ENCODE data around the gene ABCA13.

Gene ABCA13

GRCh38 chr7:48389977-48390376 lies 218.7 kb downstream of the ABCA13 start:
- no peak for DNase-seq (ENCODE audit: low read depth, low spot score)
- whole genome bisulfite sequencing (ENCODE audit: insufficient coverage, insufficient read length): no CpG with 5 or more reads among the region's 2 CpGs
- no peak overlapping the region for H3K27ac ChIP-seq (ENCODE audit: low read length)
- no peak overlapping the region for H3K4me3 ChIP-seq (ENCODE audit: low read length)
- no peaks in the 10 kb centered on the region for H3K27me3 ChIP-seq (ENCODE audit: control insufficient read depth, insufficient read depth, low read length)
- no peaks in the 10 kb centered on the region for H3K4me1 ChIP-seq (ENCODE audit: control insufficient read depth, insufficient read depth, low read length)
- no peaks in the 10 kb centered on the region for H3K9me3 ChIP-seq (ENCODE audit: control insufficient read depth, insufficient read depth, low read length)
- no peaks in the 10 kb centered on the region for H3K36me3 ChIP-seq (ENCODE audit: control insufficient read depth, insufficient read depth, low read length)

- H3K4me3 ChIP-seq (ENCODE audit: low read length): no peak overlapping the region
- no peaks in the 10 kb centered on the region for H3K36me3 ChIP-seq (ENCODE audit: control insufficient read depth, insufficient read depth, low read length)
- no peaks in the 10 kb centered on the region for H3K27me3 ChIP-seq (ENCODE audit: control insufficient read depth, insufficient read depth, low read length)
- no peaks in the 10 kb centered on the region for H3K9me3 ChIP-seq (ENCODE audit: control insufficient read depth, insufficient read depth, low read length)
- H3K4me1 ChIP-seq (ENCODE audit: control insufficient read depth, insufficient read depth, low read length): no peaks in the 10 kb centered on the region
- DNase-seq (ENCODE audit: low read depth, low spot score): no peak
- WGBS (ENCODE audit: insufficient coverage, insufficient read length): no CpG with 5 or more reads among the region's 6 CpGs
- no peak overlapping the region for H3K27ac ChIP-seq (ENCODE audit: low read length)
These were observed 219.4 kb downstream of the ABCA13 start for GRCh38 chr7:48390388-48391327.

GRCh38 chr7:48398191-48398590 lies 226.9 kb downstream of the ABCA13 start:
- Histone ChIP-seq H3K27ac (ENCODE audit: low read length) (no peak overlapping the region), H3K9me3 (ENCODE audit: control insufficient read depth, insufficient read depth, low read length) (no peaks in the 10 kb centered on the region), H3K4me3 (ENCODE audit: low read length) (no peak overlapping the region), H3K4me1 (ENCODE audit: control insufficient read depth, insufficient read depth, low read length) (no peaks in the 10 kb centered on the region), H3K36me3 (ENCODE audit: control insufficient read depth, insufficient read depth, low read length) (no peaks in the 10 kb centered on the region), H3K27me3 (ENCODE audit: control insufficient read depth, insufficient read depth, low read length) (no peaks in the 10 kb centered on the region)
- WGBS (ENCODE audit: insufficient coverage, insufficient read length): no CpG with 5 or more reads among the region's 2 CpGs
- no peak for DNase-seq (ENCODE audit: low read depth, low spot score)

- H3K27me3 ChIP-seq (ENCODE audit: control insufficient read depth, insufficient read depth, low read length): no peaks in the 10 kb centered on the region
- WGBS (ENCODE audit: insufficient coverage, insufficient read length): no CpG with 5 or more reads among the region's 1 CpG
- no peaks in the 10 kb centered on the region for H3K4me1 ChIP-seq (ENCODE audit: control insufficient read depth, insufficient read depth, low read length)
- H3K36me3 ChIP-seq (ENCODE audit: control insufficient read depth, insufficient read depth, low read length): no peaks in the 10 kb centered on the region
- no peak for DNase-seq (ENCODE audit: low read depth, low spot score)
- H3K9me3 ChIP-seq (ENCODE audit: control insufficient read depth, insufficient read depth, low read length): no peaks in the 10 kb centered on the region
- H3K4me3 ChIP-seq (ENCODE audit: low read length): no peak overlapping the region
- H3K27ac ChIP-seq (ENCODE audit: low read length): no peak overlapping the region
These were observed 231.5 kb downstream of the ABCA13 start for GRCh38 chr7:48402721-48403120.

GRCh38 chr7:48408731-48409130 lies 237.5 kb downstream of the ABCA13 start:
- Histone ChIP-seq H3K4me1 (ENCODE audit: control insufficient read depth, insufficient read depth, low read length) (no peaks in the 10 kb centered on the region), H3K9me3 (ENCODE audit: control insufficient read depth, insufficient read depth, low read length) (no peaks in the 10 kb centered on the region), H3K4me3 (ENCODE audit: low read length) (no peak overlapping the region), H3K27ac (ENCODE audit: low read length) (no peak overlapping the region), H3K36me3 (ENCODE audit: control insufficient read depth, insufficient read depth, low read length) (no peaks in the 10 kb centered on the region), H3K27me3 (ENCODE audit: control insufficient read depth, insufficient read depth, low read length) (no peaks in the 10 kb centered on the region)
- no CpG with 5 or more reads among the region's 4 CpGs for whole genome bisulfite sequencing (ENCODE audit: insufficient coverage, insufficient read length)
- no peak for DNase-seq (ENCODE audit: low read depth, low spot score)

GRCh38 chr7:48411619-48412018 lies 240.4 kb downstream of the ABCA13 start:
- H3K27me3 ChIP-seq (ENCODE audit: control insufficient read depth, insufficient read depth, low read length): no peaks in the 10 kb centered on the region
- no CpG with 5 or more reads among the region's 5 CpGs for WGBS (ENCODE audit: insufficient coverage, insufficient read length)
- no peak overlapping the region for H3K27ac ChIP-seq (ENCODE audit: low read length)
- no peak for DNase-seq (ENCODE audit: low read depth, low spot score)
- H3K36me3 ChIP-seq (ENCODE audit: control insufficient read depth, insufficient read depth, low read length): no peaks in the 10 kb centered on the region
- no peaks in the 10 kb centered on the region for H3K9me3 ChIP-seq (ENCODE audit: control insufficient read depth, insufficient read depth, low read length)
- no peak overlapping the region for H3K4me3 ChIP-seq (ENCODE audit: low read length)
- H3K4me1 ChIP-seq (ENCODE audit: control insufficient read depth, insufficient read depth, low read length): no peaks in the 10 kb centered on the region

GRCh38 chr7:48414011-48414732 lies 242.9 kb downstream of the ABCA13 start:
- Histone ChIP-seq H3K4me1 (ENCODE audit: control insufficient read depth, insufficient read depth, low read length) (no peaks in the 10 kb centered on the region), H3K27me3 (ENCODE audit: control insufficient read depth, insufficient read depth, low read length) (no peaks in the 10 kb centered on the region), H3K36me3 (ENCODE audit: control insufficient read depth, insufficient read depth, low read length) (no peaks in the 10 kb centered on the region), H3K9me3 (ENCODE audit: control insufficient read depth, insufficient read depth, low read length) (no peaks in the 10 kb centered on the region), H3K27ac (ENCODE audit: low read length) (no peak overlapping the region), H3K4me3 (ENCODE audit: low read length) (no peak overlapping the region)
- DNase-seq (ENCODE audit: low read depth, low spot score): no peak
- WGBS (ENCODE audit: insufficient coverage, insufficient read length): no CpG with 5 or more reads among the region's 10 CpGs

- no peak overlapping the region for H3K27ac ChIP-seq (ENCODE audit: low read length)
- no peaks in the 10 kb centered on the region for H3K4me1 ChIP-seq (ENCODE audit: control insufficient read depth, insufficient read depth, low read length)
- H3K9me3 ChIP-seq (ENCODE audit: control insufficient read depth, insufficient read depth, low read length): no peaks in the 10 kb centered on the region
- H3K4me3 ChIP-seq (ENCODE audit: low read length): no peak overlapping the region
- no CpG with 5 or more reads among the region's 9 CpGs for WGBS (ENCODE audit: insufficient coverage, insufficient read length)
- no peaks in the 10 kb centered on the region for H3K36me3 ChIP-seq (ENCODE audit: control insufficient read depth, insufficient read depth, low read length)
- DNase-seq (ENCODE audit: low read depth, low spot score): no peak
- H3K27me3 ChIP-seq (ENCODE audit: control insufficient read depth, insufficient read depth, low read length): no peaks in the 10 kb centered on the region
These were observed 245.2 kb downstream of the ABCA13 start for GRCh38 chr7:48416327-48416908.

GRCh38 chr7:48419401-48419800 lies 248.1 kb downstream of the ABCA13 start:
- Histone ChIP-seq H3K9me3 (ENCODE audit: control insufficient read depth, insufficient read depth, low read length) (no peaks in the 10 kb centered on the region), H3K27me3 (ENCODE audit: control insufficient read depth, insufficient read depth, low read length) (no peaks in the 10 kb centered on the region), H3K4me1 (ENCODE audit: control insufficient read depth, insufficient read depth, low read length) (no peaks in the 10 kb centered on the region), H3K4me3 (ENCODE audit: low read length) (no peak overlapping the region), H3K27ac (ENCODE audit: low read length) (no peak overlapping the region), H3K36me3 (ENCODE audit: control insufficient read depth, insufficient read depth, low read length) (no peaks in the 10 kb centered on the region)
- DNase-seq (ENCODE audit: low read depth, low spot score): no peak
- no CpG with 5 or more reads among the region's 2 CpGs for WGBS (ENCODE audit: insufficient coverage, insufficient read length)

GRCh38 chr7:48420206-48420605 lies 248.9 kb downstream of the ABCA13 start:
- Histone ChIP-seq H3K4me3 (ENCODE audit: low read length) (no peak overlapping the region), H3K4me1 (ENCODE audit: control insufficient read depth, insufficient read depth, low read length) (no peaks in the 10 kb centered on the region), H3K9me3 (ENCODE audit: control insufficient read depth, insufficient read depth, low read length) (no peaks in the 10 kb centered on the region), H3K27me3 (ENCODE audit: control insufficient read depth, insufficient read depth, low read length) (no peaks in the 10 kb centered on the region), H3K27ac (ENCODE audit: low read length) (no peak overlapping the region), H3K36me3 (ENCODE audit: control insufficient read depth, insufficient read depth, low read length) (no peaks in the 10 kb centered on the region)
- no CpG with 5 or more reads among the region's 1 CpG for WGBS (ENCODE audit: insufficient coverage, insufficient read length)
- no peak for DNase-seq (ENCODE audit: low read depth, low spot score)
